C1 segment of cervical spinal cord (tissue), 14 donors: ENCODE results near the gene SUGCT.
"Not testable (repeated sequence)": the region's sequence is repeated elsewhere in the genome, so short reads cannot be mapped to it uniquely, and the experiment has no call there.

Experiments used
- DNase-seq, 14 donors: peaks; one replicate each; lab custom pipeline; 2025; lab: John Stamatoyannopoulos, UW

The SUGCT gene

GRCh38 chr7:40611095-40611871 lies 476.5 kb downstream of the SUGCT start:
- no peak for DNase-seq

- no peak for DNase-seq
Observed at GRCh38 chr7:40612298-40612697, 477.5 kb downstream of the SUGCT start.

GRCh38 chr7:40619647-40620046 lies 484.8 kb downstream of the SUGCT start:
- no peak for DNase-seq

- no peak for DNase-seq
Observed at GRCh38 chr7:40621592-40621998, 486.8 kb downstream of the SUGCT start.

- DNase-seq: no peak
Observed at GRCh38 chr7:40622941-40623501, 488.2 kb downstream of the SUGCT start.

- DNase-seq: no peak
Observed at GRCh38 chr7:40623863-40624262, 489.1 kb downstream of the SUGCT start.

- DNase-seq: not testable (repeated sequence)
Observed at GRCh38 chr7:40627361-40627760, 492.6 kb downstream of the SUGCT start.

- no peak for DNase-seq
Observed at GRCh38 chr7:40629891-40630290, 495.1 kb downstream of the SUGCT start.

GRCh38 chr7:40634118-40634517 lies 499.3 kb downstream of the SUGCT start:
- no peak for DNase-seq

- DNase-seq: no peak
Observed at GRCh38 chr7:40638545-40639320, 503.9 kb downstream of the SUGCT start.

GRCh38 chr7:40640566-40640965 lies 505.8 kb downstream of the SUGCT start:
- DNase-seq: no peak

- DNase-seq: no peak
Observed at GRCh38 chr7:40641701-40642100, 506.9 kb downstream of the SUGCT start.

- DNase-seq: no peak
Observed at GRCh38 chr7:40643664-40644063, 508.9 kb downstream of the SUGCT start.

- DNase-seq: no peak
Observed at GRCh38 chr7:40644454-40645188, 509.8 kb downstream of the SUGCT start.

GRCh38 chr7:40645197-40645596 lies 510.4 kb downstream of the SUGCT start:
- DNase-seq: no peak

- no peak for DNase-seq
Observed at GRCh38 chr7:40646717-40647116, 511.9 kb downstream of the SUGCT start.

GRCh38 chr7:40647719-40648118 lies 512.9 kb downstream of the SUGCT start:
- DNase-seq: no peak

- DNase-seq: no peak
Observed at GRCh38 chr7:40649247-40649646, 514.4 kb downstream of the SUGCT start.

- not testable (repeated sequence) for DNase-seq
Observed at GRCh38 chr7:40650903-40651302, 516.1 kb downstream of the SUGCT start.

- no peak for DNase-seq
Observed at GRCh38 chr7:40654171-40654570, 519.4 kb downstream of the SUGCT start.

GRCh38 chr7:40655426-40655825 lies 520.6 kb downstream of the SUGCT start:
- DNase-seq: no peak

- no peak for DNase-seq
Observed at GRCh38 chr7:40656349-40656748, 521.5 kb downstream of the SUGCT start.
